Activated CD8-positive, alpha-beta memory T cell treated with anti-CD3 and anti-CD28 coated beads, Interleukin-2, amount 50 U/mL, for 1 hour (primary cell): ENCODE measurements around the gene SMIM45.

Experiments
- DNase-seq: peaks from one replicate; pipeline ENCODE4 v3.0.0-alpha.2; 2020; ENCODE audit errors: extremely low read depth

The SMIM45 gene

GRCh38 chr22:41915786-41916493 is 36.0 kb upstream of the SMIM45 start:
- no peak for DNase-seq

- DNase-seq = no peak
Measured at GRCh38 chr22:41916745-41917358, 35.1 kb upstream of the SMIM45 start.

DNA sequence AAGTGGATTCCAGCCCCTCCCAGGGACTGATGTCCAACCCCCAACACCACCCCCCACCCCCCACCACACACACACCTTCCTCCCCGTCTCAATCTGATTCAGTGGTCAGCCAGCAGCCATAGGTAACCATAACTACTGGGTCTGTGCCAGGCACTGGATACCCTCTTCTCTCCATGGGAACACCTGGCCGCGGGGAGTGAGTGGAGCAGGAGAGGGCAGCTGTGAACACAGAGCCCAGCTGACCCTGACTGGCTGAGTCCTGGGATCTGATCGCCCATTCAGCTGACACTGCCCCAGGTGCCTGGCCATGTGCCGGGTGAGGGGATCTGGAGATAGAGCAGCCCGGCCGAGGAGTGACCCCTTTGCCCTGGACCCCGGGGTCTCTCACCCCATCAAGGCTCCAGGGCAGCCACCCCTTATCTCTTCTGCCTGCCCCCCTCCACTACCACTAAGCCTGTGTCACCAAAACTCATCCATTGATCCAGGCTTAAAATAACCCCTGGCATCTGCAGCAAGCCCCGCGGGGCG is 34.5 kb upstream of the SMIM45 start:
- DNase-seq = no peak

- DNase-seq = no peak
Measured at GRCh38 chr22:41917903-41918791, 33.8 kb upstream of the SMIM45 start.

DNA sequence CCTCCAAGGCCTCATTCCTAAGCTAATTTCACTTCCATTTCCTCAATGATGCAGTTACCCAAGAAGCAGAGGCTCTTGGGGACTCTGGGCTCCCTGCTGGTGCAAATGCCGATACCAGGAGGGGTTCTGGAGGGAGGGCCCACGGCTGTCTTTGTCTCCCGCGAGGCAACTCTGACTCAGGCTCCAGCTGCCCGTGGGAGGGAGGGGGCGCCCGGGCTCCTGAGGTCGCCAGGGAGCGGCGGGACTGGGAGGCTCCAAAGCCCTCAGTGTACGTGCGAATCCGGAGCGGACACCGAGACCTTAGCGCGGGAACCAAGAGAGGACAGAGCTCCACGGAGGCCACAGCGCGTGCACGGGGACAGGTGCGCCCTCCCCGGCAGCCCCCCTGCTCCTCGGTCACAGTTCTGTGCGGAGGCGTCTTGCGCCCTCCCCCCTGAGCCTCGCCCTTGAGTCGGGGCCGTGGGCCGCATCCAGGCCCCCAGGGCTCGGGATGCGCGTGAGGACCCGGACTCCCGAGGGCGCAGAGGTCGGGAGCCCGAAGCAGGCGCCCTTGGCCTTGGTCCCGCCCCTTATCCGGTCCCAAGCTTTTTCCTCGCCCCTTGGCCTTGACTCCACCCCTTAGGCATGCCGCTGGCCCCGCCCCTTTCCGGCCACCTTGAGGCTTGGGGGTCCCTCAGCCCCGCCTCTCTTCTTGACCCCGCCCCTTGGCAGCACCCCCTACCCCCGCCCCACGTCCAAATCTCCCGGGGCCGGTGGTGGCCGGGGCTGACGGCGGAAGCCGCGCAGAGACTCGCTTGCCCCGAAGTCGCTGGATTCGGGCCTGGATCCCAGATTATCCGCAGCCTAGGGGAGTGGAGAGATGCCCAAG is 32.4 kb upstream of the SMIM45 start:
- DNase-seq = no peak

DNA sequence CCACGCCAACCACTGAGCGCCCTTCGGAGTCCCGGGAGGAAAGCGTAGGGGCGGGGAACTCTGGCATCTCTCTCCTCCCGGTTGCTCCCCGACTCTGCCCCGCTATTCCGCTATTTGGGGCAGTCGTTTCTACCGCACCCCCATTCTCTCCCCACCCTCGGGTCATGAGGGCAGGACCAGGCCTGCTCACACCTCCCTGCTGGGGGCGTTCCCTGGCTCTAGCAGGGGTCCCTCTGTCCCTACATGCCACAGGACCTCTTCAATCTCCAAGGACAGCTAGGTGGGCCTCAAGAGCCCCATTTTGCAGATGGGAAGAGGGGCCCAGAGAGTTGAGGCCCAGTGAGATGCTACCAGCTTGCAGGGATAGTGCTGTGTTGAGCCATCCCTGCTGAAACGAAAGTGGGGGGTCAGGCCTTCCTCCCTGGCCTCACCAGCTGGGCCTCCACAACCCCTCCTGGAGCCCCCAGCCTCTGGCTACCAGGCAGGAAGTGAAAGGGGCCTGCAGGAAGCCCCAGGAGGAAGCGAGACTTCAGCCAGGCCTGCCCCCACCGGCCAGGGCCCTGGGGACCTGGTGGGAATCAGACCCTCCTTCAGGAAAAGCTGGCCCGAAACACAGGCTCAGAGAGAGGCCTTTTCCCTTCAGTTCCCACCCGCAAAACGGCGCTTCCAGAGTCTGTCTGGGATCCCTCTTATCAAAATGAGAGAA is 31.5 kb upstream of the SMIM45 start:
- DNase-seq = no peak

DNA sequence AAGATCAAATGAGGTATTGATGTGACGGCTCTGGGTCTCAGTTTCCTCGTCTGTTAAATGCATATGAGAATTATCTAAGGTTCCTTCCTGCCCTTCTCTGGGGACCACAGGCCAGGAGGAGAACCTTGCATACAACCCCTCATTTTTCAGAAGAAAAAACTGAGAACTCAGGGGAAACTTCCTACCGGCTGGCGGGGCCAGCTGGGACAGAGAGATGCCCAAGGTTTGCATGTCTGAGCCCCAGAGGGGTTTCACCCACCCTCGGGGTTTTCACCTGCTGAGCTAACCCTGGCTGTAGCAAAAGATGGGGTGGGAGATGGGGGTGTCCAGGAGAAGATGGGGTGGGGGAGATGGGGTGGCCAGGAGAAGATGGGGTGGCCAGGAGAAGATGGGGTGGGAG is 29.6 kb upstream of the SMIM45 start:
- DNase-seq = no peak

GRCh38 chr22:41922940-41923594 is 28.9 kb upstream of the SMIM45 start:
- no peak for DNase-seq

DNA sequence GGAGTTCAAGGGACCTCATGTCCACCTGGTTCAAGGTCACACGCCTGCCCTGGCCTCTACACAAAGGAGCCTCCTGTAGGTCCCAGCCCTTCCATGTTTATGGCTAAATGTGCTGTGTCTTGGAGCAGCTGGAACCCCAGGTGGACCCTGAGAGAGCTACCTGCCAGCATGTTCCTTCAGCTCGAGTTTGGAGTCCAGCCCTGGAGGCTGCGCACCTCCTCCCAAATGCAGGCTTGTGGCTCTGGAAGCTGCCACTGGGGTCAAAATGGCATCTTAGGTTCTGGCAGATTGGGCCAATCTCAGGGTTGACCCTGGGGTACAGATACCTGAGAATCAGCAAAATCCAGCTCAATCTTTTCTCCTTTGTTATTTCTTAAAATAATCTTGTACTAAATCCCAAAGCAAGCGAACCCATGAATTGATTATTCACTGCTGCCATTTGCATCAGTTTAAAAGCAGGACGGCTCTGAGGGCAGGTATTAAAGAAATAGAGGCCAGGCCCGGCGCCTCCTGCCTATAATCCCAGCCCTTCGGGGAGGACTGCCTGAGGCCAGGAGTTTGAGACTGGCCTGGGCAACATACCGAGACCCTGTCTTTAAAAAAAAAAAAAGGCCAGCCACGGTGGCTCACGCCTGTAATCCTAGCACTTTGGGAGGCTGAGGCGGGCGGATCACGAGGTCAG is 28.2 kb upstream of the SMIM45 start:
- no peak for DNase-seq

DNA sequence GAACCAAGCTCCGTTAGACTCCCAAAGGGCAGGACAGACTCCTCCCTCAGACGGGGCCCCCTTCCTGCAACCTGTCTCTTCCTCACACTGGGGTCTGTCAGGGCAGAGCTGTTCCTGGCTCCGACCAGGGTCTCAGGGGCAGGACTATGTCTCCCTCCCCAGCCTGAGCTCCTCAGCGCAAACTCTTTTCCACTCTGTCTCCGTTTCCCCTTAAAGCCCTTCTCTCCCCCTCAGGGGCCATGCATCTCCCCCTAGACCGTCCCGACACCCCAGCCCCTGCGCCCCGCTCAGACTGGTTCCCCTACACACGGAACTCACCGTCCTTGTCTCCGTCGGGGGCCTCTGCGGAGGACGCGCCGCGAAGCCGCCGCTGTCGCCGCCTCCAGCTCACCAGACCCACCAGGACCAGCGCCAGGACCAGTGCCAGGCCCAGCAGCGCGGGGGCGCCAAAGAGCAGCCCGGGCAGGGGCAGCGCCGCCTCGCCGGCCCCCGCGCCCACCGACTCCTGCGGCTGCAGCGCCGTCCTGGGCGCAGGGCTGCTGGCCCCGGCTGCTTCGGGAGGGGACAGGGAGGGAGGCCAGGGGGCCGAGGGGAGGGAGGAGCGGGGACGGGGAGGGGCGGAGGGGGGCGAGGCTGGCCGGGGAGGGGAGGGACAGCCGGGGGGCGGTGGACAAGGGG is 26.0 kb upstream of the SMIM45 start:
- DNase-seq = peak; percentile 41

- no peak for DNase-seq
Measured at GRCh38 chr22:41927813-41928212, 24.1 kb upstream of the SMIM45 start.

DNA sequence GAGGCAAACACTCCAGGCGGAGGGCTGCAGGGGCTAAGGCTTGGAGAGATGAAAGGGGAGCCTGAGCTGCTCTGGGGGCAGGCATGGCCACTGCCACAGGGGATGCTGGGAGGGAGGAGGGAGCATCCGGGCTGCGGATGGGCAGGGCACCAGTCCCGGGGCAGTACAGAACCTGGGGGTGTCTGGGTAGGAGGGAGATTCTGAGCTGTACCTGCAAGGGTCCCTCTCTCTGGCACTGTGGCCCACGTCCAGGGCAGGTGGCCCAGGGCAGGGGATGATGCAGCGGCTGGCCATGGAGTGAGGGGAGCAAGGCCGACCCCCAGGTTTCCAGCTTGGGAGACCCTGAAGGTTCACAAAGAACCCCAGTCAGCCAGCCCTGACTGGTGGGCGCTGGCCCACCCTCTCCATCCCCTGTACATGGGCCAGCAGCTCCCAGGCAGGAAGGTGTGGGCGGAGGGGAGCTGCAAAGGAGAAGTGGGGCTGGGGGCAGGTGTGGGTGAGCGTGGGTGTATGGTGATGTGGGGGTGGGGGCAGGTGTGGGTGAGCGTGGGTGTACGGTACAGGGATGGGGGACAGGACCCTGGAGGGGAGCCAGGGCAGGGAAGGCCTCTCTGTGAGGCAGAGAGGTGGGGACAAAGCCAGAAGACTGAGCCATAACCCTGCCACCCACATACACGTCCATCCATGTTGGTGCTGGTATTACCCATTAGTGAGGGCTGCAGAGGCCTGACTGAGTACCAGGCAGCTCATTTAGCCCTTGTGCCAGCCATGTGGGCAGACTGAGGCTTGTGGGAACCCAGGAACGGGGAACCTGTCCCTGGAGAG is 23.1 kb upstream of the SMIM45 start:
- no peak for DNase-seq

- DNase-seq = no peak
Measured at GRCh38 chr22:41929418-41929810, 22.5 kb upstream of the SMIM45 start.

DNA sequence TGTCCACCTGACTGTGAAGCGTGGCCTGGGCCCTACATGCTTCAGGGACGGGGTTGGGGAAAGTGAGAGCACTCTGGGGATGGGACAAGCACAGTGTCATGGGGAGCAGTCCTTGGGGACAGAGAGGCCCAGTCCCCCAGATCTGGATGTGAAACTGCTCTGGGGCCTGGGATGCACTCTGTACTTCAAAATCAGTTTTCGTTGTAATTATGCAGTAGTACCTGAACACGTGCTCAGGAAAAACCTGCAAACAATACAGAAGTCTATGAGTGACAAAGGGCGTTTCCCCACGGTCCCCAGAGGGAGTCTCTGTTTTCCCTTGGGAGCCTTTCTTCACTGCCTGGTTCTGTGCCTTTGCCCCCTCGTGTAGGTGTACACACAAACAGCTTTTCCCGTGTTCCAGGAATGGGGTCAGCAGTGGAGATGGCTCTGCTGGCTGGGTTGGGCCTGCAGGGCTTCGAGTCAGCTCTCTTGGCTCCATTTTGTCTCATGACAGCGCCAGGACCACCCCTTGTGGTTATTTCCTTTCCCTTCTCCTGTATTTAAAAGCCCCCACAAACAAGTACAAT is 20.2 kb upstream of the SMIM45 start:
- no peak for DNase-seq

DNA sequence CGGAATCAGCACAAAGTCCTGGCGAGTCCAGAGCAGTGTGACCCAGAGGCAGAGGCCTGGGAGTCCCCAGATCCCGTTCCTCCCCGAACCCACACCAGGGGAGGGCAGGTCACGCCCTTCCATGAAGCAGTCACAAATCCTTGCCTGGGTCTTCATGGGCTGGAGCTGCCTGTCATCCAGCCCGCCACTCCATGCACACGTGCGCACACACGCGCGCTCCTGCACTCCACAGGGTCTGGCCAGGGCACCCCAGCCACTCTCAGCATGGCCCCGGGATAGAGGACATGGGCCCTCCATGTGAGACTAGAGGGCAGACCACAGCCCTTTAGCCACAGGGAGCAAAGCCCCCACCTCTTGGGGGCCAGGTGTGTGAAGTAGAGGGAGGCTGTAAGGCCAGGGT is 19.6 kb upstream of the SMIM45 start:
- no peak for DNase-seq

- DNase-seq = no peak
Measured at GRCh38 chr22:41933411-41934177, 18.4 kb upstream of the SMIM45 start.
